ENCODE results near the gene CHPF2. TPM values are rescaled to one million over a fixed set of nuclear protein-coding genes. Genes with fewer than 3 reads are reported as not detected.

The CHPF2 gene
- total and polyA plus RNA-seq, 2 of the 13 experiments (the other 11 are each of a cell fraction or from before 2014, with no cell fraction given), result 15.4 to 21.5 TPM

GRCh38 chr7:151257990-151258389 lies 25.7 kb downstream of the CHPF2 start:
- WGBS (ENCODE audit: low lambda C conversion rate), result 32% methylated on average over 7 of the region's 7 CpGs
- FAIRE-seq, result no peak
- H3K27me3 ChIP-seq (ENCODE audit: control insufficient read depth in 1 of 2, insufficient read depth in 2 of 2, low read length in 2 of 2), result peaks cover 17 to 68% of the 10 kb centered on the region in 2 experiments

More at GRCh38 chr7:151257990-151258389, 25.7 kb downstream of the CHPF2 start:
- Histone ChIP-seq H3K4me3 (replicated peaks in 1 of 3; ENCODE audit: insufficient read depth in 1 of 3, low read depth in 2 of 3, low read length in 3 of 3) (no peak overlapping the region), H2AFZ (ENCODE audit: low read length) (no peak overlapping the region), H3K36me3 (replicated peaks in 1 of 2; ENCODE audit: control insufficient read depth in 1 of 2, insufficient read depth in 2 of 2, low read length in 2 of 2) (no peaks in the 10 kb centered on the region), H3K4me2 (ENCODE audit: low read depth, low read length) (no peak overlapping the region), H3K4me1 (ENCODE audit: insufficient read depth, low read length) (no peaks in the 10 kb centered on the region), H3K9me3 (ENCODE audit: low read length) (no peaks in the 10 kb centered on the region), H4K20me1 (ENCODE audit: insufficient read depth, low read length) (no peaks in the 10 kb centered on the region), H3K27ac (ENCODE audit: extremely low read length, insufficient read depth, low read length) (no peak overlapping the region), H3K79me2 (ENCODE audit: insufficient read depth, low read length) (no peaks in the 10 kb centered on the region), H3K9ac (ENCODE audit: insufficient read depth, low read depth, low read length) (no peak overlapping the region)
- no TSS peak for BruUV-seq (replicated peaks)
- DNase-seq (ENCODE audit: low spot score), result no peak
- intact Hi-C loops (cut with micrococcal nuclease; ENCODE audit: unreplicated experiment), result no loop called here
- in situ Hi-C loops (cut with HindIII; ENCODE audit: extremely low pct_ligation_motif_present, low pct_unique_long_range_greater_than_20kb), result no loop called here
- ChIA-PET POLR2A (interaction anchor here (0.6 kb wide), 1 partner anchor 19 kb away, joined by 5 read pairs; no protein-coding TSS in a partner anchor), CTCF (ENCODE audit: low intra/inter-chr PET ratio, low total read pairs) (no interaction called here)
- no peak for TF ChIP-seq KDM2A (CRISPR knock-in tag; IDR thresholded peaks at IDR 0.05; ENCODE audit: borderline replicate concordance, low read depth)
- TF ChIP-seq BRD4 (CRISPR knock-in tag; IDR thresholded peaks at IDR 0.05), result no peak
- no peak for TF ChIP-seq NFE2L2 (IDR thresholded peaks at IDR 0.05; ENCODE audit: low read length)
- TF ChIP-seq PBX3 (CRISPR knock-in tag; IDR thresholded peaks at IDR 0.05; ENCODE audit: borderline replicate concordance), result no peak
- TF ChIP-seq ZNF614 (CRISPR knock-in tag; IDR thresholded peaks at IDR 0.05; ENCODE audit: borderline replicate concordance), result no peak
- no peak for TF ChIP-seq MTERF4 (CRISPR knock-in tag; IDR thresholded peaks at IDR 0.05)
- TF ChIP-seq CENPX (CRISPR knock-in tag; IDR thresholded peaks at IDR 0.05), result no peak
- TF ChIP-seq WIZ (CRISPR knock-in tag; IDR thresholded peaks at IDR 0.05), result no peak
- no peak for TF ChIP-seq ZNF558 (CRISPR knock-in tag; IDR thresholded peaks at IDR 0.05; ENCODE audit: borderline replicate concordance)
- ATAC-seq, result no peak

Data from HepG2 (cell line).